ENCODE data around the gene NAXD. TPM values are rescaled to one million over a fixed set of nuclear protein-coding genes. Genes with fewer than 3 reads are reported as not detected.
A peak's percentile ranks its signal among the peaks of the same experiment; 100 is the strongest.

NAXD gene
- total RNA-seq, 1 donor, result 16.8 TPM

DNA sequence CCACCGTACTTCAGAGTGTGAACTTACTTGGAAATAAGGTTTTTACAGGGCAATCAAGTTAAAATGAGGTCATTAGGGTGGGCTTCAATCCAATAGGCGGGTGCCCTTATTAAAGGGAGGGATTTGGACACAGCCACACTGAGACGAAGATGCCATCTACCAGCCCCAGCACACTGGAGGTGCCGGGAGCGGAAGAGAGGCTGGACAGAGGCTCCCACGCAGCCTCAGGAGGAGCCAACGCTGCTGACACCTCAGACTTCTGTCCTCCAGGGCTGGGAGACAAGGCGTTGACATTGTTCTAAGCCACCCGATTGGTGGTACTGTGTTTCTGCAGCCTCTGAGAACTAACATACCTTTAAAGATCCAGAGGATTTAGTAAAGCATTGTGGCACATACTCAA lies 41.2 kb upstream of the NAXD start:
- TF ChIP-seq, protein P1, sequence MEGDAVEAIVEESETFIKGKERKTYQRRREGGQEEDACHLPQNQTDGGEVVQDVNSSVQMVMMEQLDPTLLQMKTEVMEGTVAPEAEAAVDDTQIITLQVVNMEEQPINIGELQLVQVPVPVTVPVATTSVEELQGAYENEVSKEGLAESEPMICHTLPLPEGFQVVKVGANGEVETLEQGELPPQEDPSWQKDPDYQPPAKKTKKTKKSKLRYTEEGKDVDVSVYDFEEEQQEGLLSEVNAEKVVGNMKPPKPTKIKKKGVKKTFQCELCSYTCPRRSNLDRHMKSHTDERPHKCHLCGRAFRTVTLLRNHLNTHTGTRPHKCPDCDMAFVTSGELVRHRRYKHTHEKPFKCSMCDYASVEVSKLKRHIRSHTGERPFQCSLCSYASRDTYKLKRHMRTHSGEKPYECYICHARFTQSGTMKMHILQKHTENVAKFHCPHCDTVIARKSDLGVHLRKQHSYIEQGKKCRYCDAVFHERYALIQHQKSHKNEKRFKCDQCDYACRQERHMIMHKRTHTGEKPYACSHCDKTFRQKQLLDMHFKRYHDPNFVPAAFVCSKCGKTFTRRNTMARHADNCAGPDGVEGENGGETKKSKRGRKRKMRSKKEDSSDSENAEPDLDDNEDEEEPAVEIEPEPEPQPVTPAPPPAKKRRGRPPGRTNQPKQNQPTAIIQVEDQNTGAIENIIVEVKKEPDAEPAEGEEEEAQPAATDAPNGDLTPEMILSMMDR (IDR thresholded peaks at IDR 0.05; ENCODE audit: insufficient read depth, low read depth, low read length), result no peak

DNA sequence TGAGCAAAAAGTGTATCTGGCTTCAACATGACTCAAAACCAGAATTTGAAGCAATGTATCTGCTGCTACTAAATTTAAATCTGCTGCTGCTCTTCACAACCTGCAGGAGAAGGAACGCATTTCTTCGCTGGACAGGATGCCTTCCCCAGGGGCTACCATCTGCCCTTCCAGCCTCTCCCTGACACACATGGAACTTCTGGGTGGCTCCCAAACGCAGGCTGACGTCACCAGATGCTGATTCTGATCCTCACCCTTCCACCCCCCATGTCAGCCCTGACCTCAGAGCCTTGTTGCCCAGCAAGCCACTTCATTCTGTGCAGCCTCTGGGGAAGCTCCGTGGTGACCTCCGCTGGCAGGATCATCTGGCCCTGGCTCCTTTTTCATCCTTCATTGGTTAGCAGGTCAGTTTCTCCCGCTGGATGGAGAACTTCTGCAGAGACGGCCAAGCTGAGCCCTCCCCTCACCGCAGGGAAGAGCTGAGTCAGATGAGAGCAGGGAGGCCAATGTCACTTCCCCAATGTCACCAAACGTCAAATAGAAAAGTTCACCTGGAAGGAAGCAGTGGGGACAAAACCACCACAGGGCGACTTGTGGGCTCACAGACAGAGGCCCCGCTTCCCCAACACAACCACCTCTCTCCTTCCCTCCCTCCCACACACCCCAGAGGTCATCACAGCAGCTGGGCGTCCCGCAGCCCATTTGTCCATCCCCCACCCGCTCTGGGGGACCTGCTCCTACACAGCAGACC lies 39.8 kb upstream of the NAXD start:
- TF ChIP-seq, protein P1 (IDR thresholded peaks at IDR 0.05; ENCODE audit: insufficient read depth, low read depth, low read length), result no peak
- peak; percentile 62 for DNase-seq (ENCODE audit: low read depth)
- H3K4me3 ChIP-seq (ENCODE audit: low read depth, low read length), result no peak overlapping the region

More for the DNA sequence above, 41.2 kb upstream of the NAXD start:
- H3K4me3 ChIP-seq (ENCODE audit: low read depth, low read length), result no peak overlapping the region
- DNase-seq (ENCODE audit: low read depth), result no peak

DNA sequence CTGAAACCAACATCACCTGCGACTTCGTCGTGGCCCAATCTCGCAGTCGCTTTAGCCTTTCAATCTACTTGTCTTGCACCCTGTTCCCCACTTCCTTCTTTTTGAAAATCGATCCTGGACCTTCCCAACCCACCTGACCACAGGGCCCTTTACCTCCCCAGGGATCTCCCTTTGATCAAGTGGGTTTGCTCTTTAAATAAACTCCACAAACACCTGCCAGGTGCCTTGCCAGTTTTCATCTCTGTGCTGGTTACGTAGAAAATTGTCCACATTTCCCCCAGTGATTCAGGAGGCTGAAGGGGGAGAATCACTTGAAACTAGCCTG lies 39.3 kb upstream of the NAXD start:
- TF ChIP-seq, protein P1 (IDR thresholded peaks at IDR 0.05; ENCODE audit: insufficient read depth, low read depth, low read length), result no peak
- H3K4me3 ChIP-seq (ENCODE audit: low read depth, low read length), result no peak overlapping the region
- DNase-seq (ENCODE audit: low read depth), result no peak

DNA sequence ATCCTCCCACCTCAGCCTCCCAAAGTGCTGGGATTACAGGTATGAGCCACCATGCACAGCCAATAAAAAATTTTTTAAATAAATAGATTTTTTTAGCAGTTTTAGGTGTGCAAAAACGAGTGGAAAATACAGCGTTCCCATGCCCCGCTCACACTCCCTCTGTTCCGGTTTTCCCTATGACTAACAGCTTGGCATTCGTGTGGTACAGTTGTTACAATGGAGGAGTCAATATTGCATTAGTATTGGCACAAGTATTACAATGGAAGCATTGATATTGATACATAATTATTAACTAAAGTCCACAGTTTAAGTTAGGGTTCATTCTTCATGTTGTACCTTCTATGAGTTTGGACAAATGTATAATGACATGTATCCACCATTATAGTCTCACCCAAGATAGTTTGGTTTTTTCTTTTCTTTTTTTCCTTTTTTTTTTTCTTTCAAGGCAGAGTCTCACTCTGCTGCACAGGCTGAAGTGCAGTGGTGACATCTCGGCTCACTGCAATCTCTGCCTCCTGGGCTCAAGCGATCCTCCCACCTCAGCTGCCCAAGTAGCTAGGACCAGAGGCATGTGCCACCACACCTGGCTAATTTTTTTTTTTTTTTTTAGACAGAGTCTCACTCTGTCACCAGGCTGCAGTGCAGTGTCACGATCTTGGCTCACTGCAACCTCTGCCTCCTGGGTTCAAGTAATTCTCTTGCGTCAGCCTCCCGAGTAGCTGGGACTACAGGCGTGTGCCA lies 38.4 kb upstream of the NAXD start:
- TF ChIP-seq, protein P1 (IDR thresholded peaks at IDR 0.05; ENCODE audit: insufficient read depth, low read depth, low read length), result no peak
- H3K4me3 ChIP-seq (ENCODE audit: low read depth, low read length), result no peak overlapping the region
- DNase-seq (ENCODE audit: low read depth), result no peak

DNA sequence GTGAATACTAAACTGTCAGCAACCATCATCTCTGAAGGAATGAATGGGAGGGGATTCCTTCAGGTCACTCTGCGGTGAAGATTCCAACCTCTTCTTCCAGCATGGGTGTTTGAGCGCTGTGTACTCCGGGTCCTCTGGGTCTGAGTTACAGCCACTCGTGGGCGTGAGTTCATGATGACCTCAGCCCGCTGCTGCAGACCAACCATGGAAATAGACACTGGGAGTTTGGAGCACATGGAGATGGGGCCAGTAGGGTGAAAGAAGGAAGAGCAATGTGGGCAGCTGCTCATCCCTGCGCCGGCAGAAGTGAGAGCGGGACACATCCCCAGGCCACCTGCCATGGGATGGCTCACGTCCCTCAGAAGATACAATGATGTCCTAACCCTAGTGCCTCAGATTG lies 37.0 kb upstream of the NAXD start:
- no peak overlapping the region for H3K4me3 ChIP-seq (ENCODE audit: low read depth, low read length)
- TF ChIP-seq, protein P1 (IDR thresholded peaks at IDR 0.05; ENCODE audit: insufficient read depth, low read depth, low read length), result no peak
- DNase-seq (ENCODE audit: low read depth), result no peak

DNA sequence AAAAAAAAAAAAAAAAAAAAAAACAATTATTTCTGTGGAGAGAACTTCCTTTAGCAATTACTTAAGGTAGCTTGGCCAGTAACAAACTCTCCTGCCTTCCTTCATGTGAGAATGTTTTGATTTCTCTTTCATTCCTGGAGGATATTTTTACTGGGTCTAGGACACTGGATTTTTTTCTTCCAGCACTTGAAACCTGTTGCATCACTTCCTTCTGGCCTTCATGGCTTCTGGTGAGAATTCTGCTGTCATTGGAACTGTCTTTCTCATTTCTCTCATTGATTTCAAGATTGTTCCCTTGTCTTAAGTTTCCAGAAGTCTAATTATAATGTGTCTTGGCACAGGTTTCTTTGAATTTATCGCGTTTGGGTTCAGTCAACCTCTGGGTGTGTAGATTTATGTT lies 34.5 kb upstream of the NAXD start:
- peak; percentile 67 for DNase-seq (ENCODE audit: low read depth)
- TF ChIP-seq, protein P1 (IDR thresholded peaks at IDR 0.05; ENCODE audit: insufficient read depth, low read depth, low read length), result no peak
- H3K4me3 ChIP-seq (ENCODE audit: low read depth, low read length), result no peak overlapping the region
